HG03354 (cell line): ENCODE data around the gene ANKRD18A.
A peak's percentile ranks its signal among the peaks of the same experiment; 100 is the strongest.
"Not testable (repeated sequence)": the region's sequence is repeated elsewhere in the genome, so short reads cannot be mapped to it uniquely, and the experiment has no call there.

Experiments
- ATAC-seq: cut with Tn5 transposase; IDR thresholded peaks from one replicate; pipeline ENCODE4 v1.9.1; 2021; ENCODE audit warnings: mild to moderate bottlenecking; ENCODE audit not compliant: unreplicated experiment, poor library complexity, severe bottlenecking

ANKRD18A gene

GRCh38 chr9:38634315-38634714 lies 13.9 kb upstream of the ANKRD18A start:
- no peak for ATAC-seq

GRCh38 chr9:38629511-38629910 lies 9.1 kb upstream of the ANKRD18A start:
- no peak for ATAC-seq

GRCh38 chr9:38626006-38626405 lies 5.6 kb upstream of the ANKRD18A start:
- ATAC-seq, result no peak

GRCh38 chr9:38622951-38623350 lies 2.6 kb upstream of the ANKRD18A start:
- ATAC-seq, result no peak

- no peak for ATAC-seq
These were observed 1.9 kb upstream of the ANKRD18A start for GRCh38 chr9:38622288-38622674.

GRCh38 chr9:38621434-38622287 lies 1.3 kb upstream of the ANKRD18A start:
- ATAC-seq, result peak; percentile 35

GRCh38 chr9:38619556-38620447 lies 594 bp downstream of the ANKRD18A start:
- ATAC-seq, result no peak

GRCh38 chr9:38598029-38598745 lies 22.2 kb downstream of the ANKRD18A start:
- not testable (repeated sequence) for ATAC-seq

GRCh38 chr9:38595117-38595516 lies 25.3 kb downstream of the ANKRD18A start:
- ATAC-seq, result not testable (repeated sequence)

GRCh38 chr9:38591346-38592063 lies 28.9 kb downstream of the ANKRD18A start:
- not testable (repeated sequence) for ATAC-seq

- ATAC-seq, result not testable (repeated sequence)
These were observed 36.6 kb downstream of the ANKRD18A start for GRCh38 chr9:38583765-38584164.

GRCh38 chr9:38580112-38580511 lies 40.3 kb downstream of the ANKRD18A start:
- ATAC-seq, result not testable (repeated sequence)

- ATAC-seq, result not testable (repeated sequence)
These were observed 44.2 kb downstream of the ANKRD18A start for GRCh38 chr9:38576181-38576580.

GRCh38 chr9:38566048-38566447 lies 54.3 kb downstream of the ANKRD18A start:
- not testable (repeated sequence) for ATAC-seq

- ATAC-seq, result not testable (repeated sequence)
These were observed 55.2 kb downstream of the ANKRD18A start for GRCh38 chr9:38565178-38565577.

GRCh38 chr9:38563911-38564310 lies 56.5 kb downstream of the ANKRD18A start:
- not testable (repeated sequence) for ATAC-seq

GRCh38 chr9:38561134-38561533 lies 59.3 kb downstream of the ANKRD18A start:
- ATAC-seq, result not testable (repeated sequence)

GRCh38 chr9:38559172-38559571 lies 61.2 kb downstream of the ANKRD18A start:
- ATAC-seq, result not testable (repeated sequence)

GRCh38 chr9:38557746-38558145 lies 62.6 kb downstream of the ANKRD18A start:
- not testable (repeated sequence) for ATAC-seq
